ENCODE data around the gene PRR3.

- TF ChIP-seq, protein P1, sequence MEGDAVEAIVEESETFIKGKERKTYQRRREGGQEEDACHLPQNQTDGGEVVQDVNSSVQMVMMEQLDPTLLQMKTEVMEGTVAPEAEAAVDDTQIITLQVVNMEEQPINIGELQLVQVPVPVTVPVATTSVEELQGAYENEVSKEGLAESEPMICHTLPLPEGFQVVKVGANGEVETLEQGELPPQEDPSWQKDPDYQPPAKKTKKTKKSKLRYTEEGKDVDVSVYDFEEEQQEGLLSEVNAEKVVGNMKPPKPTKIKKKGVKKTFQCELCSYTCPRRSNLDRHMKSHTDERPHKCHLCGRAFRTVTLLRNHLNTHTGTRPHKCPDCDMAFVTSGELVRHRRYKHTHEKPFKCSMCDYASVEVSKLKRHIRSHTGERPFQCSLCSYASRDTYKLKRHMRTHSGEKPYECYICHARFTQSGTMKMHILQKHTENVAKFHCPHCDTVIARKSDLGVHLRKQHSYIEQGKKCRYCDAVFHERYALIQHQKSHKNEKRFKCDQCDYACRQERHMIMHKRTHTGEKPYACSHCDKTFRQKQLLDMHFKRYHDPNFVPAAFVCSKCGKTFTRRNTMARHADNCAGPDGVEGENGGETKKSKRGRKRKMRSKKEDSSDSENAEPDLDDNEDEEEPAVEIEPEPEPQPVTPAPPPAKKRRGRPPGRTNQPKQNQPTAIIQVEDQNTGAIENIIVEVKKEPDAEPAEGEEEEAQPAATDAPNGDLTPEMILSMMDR (IDR thresholded peaks at IDR 0.05; ENCODE audit: insufficient read depth, low read length), result no peak
- no peak for TF ChIP-seq POLR2AphosphoS5 (IDR thresholded peaks at IDR 0.05; ENCODE audit: low read depth)
- no peak for TF ChIP-seq GABPA (IDR thresholded peaks at IDR 0.05; ENCODE audit: low read depth)
- TF ChIP-seq, protein P2, sequence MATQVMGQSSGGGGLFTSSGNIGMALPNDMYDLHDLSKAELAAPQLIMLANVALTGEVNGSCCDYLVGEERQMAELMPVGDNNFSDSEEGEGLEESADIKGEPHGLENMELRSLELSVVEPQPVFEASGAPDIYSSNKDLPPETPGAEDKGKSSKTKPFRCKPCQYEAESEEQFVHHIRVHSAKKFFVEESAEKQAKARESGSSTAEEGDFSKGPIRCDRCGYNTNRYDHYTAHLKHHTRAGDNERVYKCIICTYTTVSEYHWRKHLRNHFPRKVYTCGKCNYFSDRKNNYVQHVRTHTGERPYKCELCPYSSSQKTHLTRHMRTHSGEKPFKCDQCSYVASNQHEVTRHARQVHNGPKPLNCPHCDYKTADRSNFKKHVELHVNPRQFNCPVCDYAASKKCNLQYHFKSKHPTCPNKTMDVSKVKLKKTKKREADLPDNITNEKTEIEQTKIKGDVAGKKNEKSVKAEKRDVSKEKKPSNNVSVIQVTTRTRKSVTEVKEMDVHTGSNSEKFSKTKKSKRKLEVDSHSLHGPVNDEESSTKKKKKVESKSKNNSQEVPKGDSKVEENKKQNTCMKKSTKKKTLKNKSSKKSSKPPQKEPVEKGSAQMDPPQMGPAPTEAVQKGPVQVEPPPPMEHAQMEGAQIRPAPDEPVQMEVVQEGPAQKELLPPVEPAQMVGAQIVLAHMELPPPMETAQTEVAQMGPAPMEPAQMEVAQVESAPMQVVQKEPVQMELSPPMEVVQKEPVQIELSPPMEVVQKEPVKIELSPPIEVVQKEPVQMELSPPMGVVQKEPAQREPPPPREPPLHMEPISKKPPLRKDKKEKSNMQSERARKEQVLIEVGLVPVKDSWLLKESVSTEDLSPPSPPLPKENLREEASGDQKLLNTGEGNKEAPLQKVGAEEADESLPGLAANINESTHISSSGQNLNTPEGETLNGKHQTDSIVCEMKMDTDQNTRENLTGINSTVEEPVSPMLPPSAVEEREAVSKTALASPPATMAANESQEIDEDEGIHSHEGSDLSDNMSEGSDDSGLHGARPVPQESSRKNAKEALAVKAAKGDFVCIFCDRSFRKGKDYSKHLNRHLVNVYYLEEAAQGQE (IDR thresholded peaks at IDR 0.05; ENCODE audit: insufficient replicate concordance, low read depth), result no peak
- no peak for TF ChIP-seq SPI1 (IDR thresholded peaks at IDR 0.05; ENCODE audit: borderline replicate concordance, low read depth)
Observed at GRCh38 chr6:30572148-30572547, 15.1 kb downstream of the PRR3 start.

Measured in HL-60 (cell line).